ENCODE data around the gene CCL24.
"Not testable (repeated sequence)": the region's sequence is repeated elsewhere in the genome, so short reads cannot be mapped to it uniquely, and the experiment has no call there.

Gene CCL24

DNA sequence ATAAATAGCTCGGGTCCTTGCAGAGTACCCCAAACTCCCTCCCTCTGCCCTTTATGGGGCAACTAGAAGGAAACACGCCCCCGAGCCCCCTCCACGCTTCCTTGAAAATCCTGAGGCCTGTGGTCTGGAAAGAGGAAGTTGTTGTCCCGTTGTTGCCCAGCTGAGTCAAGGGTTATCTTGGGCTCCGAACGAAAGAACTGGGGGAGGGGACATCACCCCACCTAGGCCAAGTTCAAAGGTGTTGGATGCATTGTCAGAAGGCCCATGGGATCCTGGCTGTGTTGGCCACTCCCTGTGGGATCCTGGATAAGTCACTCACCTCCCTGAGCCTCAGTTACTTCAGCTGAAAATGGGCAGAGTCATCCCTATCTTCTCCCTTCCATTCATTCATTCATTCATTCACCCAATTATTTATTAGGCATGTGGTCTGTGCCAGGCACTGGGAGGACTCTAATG lies at the start of gene CCL24:
Gene CCL24, minus strand, starts transcription at position 26 of the 456 bp plus-strand sequence. CDS start 91 bp downstream, outside the sequence.
- DNase-seq, result no peak

GRCh38 chr7:75861636-75862035 lies 48.0 kb upstream of the CCL24 start:
- no peak for DNase-seq

DNA sequence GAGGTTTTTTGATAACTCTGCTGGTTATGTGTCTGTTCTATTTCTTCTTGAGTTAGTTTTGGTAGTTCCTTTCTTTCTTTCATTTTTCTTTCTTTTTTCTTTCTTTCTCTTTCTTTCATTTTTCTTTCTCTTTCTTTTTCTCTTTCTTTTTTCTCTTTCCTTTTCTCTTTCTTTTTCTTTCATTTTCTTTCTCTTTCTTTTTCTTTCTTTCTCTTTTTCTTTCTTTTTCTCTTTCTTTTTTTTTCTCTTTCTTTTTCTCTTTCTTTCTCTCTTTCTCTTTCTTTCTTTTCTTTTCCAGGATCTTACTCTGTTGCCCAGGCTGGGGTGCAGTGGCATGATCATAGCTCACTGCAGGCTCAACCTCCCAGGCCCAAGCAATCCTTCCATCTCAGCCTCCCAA lies 44.8 kb upstream of the CCL24 start:
- DNase-seq, result no peak

- DNase-seq, result no peak
These were observed 42.9 kb upstream of the CCL24 start for GRCh38 chr7:75856536-75856935.

DNA sequence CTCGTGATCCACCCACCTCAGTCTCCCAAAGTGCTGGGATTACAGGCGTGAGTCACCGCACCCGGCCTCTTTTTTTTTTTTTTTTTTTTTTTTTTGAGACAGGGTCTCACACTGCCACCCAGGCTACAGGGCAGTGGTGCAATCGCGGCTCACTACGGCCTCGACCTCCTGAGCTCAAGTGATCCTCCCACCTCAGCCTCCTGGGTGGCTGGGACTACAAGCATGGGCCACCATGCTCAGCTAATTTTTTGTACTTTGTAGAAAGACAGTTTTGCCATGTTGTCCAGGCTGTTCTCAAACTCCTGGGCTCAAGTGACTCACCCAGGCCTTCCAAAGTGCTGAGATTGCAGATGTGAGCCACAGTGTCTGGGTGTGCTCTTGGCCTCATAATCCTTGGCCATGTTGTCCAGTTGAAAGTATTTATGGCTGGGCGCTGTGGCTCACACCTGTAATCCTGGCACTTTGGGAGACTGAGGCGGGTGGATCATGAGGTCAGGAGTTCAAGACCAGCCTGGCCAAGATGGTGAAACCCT lies 41.3 kb upstream of the CCL24 start:
- DNase-seq, result not testable (repeated sequence)

DNA sequence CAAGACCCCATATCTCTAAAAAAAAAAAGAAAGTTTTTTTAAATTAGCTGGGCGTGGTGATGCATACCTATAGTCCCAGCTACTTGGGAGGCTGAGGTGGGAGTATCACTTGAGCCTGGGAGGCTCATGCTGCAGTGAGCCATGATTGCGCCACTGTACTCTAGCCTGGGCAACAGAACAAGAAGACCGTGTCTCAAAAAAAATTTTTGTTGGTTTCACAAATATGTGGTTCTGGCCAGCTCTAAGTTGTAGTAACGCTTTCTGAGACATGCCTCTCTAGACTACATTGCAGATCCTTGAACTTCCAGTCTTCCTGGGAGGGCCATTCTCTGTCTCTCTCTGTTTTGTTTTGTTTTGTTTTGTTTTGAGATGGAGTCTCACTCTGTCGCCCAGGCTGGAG lies 40.6 kb upstream of the CCL24 start:
- DNase-seq, result no peak

- DNase-seq, result no peak
These were observed 36.6 kb upstream of the CCL24 start for GRCh38 chr7:75850235-75850634.

DNA sequence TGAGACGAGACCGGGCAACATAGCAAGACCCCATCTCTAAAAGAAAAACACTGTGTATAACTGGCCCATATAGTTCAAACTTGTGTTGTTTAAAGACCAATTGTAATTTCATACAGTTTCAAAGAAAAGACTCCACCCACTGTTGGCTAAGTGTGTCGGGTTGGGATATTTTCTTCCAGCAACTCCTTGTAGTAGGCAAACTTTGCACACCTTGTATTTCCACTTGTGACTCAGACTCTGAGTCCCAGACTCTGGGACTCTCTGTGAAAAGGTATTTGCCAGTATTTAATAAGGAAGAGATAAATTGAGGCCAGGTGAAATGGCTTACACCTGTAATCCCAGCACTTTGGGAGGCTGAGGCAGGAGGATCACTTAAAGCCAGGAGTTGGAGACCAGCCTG lies 36.0 kb upstream of the CCL24 start:
- DNase-seq, result no peak

DNA sequence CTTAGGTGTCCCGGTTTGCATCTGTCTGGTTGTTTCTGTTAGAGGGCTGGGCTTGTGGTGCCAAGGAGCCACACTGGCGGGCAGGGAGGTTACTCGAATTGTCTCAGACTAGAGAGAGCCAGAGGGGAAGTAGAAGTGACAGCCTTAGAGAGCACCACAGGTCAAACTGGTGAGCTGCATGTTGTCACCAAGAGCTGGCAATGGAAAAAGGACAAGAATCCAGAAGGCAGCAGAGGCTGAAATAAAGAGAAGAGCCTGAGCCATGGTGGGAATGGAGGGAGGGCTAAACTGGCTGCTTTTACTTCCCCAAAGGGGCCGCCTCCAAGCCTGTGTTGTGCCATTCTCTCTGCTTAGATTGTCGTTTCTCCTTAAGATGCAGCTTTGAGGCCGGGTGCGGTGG lies 34.1 kb upstream of the CCL24 start:
- no peak for DNase-seq

DNA sequence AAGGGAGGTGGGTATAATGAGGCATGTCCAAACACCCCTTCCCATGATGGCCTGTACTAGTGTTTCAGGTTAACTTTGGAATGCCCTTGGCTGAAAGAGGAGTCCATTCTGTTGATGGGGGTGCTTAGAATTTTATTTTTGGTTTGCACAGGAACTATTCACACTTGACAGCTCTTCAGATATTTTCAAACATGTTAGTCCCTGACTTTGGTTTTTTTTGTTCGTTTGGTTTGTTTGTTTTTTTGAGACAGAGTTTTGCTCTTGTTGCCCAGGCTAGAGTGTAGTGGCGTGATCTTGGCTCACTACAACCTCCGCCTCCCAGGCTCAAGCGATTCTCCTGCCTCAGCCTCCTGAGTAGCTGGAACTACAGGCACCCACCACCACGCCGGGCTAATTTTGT lies 31.5 kb upstream of the CCL24 start:
- not testable (repeated sequence) for DNase-seq

DNA sequence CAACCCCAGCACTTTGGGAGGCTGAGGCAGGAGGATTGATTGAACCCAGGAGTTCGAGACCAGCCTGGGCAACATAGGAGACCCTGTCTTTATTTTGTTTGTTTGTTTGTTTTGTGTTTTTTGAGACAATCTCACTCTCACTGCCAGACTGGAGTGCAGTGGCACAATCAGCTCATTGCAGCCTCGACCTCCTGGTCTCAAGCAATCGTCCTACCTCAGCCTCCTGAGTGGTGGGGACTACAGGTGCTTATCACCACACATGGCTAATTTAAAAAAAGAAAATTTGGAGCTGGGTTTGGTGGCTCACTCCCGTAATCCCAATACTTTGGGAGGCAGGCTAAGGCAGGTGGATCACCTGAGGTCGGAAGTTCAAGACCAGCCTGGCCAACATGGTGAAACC lies 30.6 kb upstream of the CCL24 start:
- DNase-seq, result no peak

DNA sequence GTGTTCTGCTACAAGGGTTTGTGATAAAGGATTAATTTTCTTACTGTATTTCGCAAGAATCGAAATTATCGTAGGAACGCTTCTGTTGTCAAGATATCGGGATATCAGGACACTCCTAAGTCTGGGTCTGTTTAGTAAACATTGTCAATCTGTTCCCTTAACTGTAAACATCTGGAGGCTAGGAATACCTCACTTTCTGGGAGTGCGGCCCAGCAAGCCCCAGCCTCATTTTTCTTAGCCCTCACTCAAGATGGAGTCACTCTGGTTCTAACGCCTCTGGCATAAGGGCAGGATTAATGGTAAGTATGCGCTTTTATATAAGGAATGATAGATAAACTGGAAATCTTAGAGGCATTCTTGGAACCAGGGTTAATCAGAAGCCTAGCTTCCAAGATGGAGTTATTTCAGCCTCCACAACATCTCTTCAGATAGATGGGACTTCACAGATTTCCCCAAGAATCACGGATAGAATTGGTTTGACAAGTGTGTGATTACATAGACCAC lies 30.1 kb upstream of the CCL24 start:
- no peak for DNase-seq

DNA sequence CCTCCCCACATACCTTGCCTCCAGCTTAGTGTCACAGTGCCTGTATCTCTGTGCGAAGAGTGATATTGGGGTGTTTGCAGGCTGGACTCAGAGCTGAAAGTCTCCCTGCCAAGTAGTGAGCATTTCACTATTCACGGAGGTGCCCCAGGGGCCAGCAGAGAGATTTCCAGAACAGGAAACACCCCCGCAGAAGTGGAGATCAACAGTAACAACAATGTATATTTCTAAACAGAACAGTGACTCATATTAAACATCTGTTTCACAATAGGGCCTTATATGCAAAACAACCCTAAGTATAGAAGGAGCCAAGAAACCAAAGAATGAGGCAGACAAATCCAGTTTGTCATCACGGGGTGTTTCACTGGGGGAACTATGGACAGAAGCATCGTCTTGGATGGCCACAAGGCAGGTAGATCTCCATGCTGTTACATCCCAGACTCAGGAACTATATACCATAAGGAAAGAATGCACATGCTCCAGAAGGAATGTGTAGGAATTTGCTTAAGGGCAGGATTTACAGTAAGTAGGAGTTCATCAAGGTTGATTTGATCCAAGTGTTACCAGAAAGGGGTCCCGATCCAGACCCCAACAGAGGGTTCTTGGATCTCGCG lies 29.3 kb upstream of the CCL24 start:
- no peak for DNase-seq

- no peak for DNase-seq
These were observed 26.4 kb upstream of the CCL24 start for GRCh38 chr7:75840029-75840428.

DNA sequence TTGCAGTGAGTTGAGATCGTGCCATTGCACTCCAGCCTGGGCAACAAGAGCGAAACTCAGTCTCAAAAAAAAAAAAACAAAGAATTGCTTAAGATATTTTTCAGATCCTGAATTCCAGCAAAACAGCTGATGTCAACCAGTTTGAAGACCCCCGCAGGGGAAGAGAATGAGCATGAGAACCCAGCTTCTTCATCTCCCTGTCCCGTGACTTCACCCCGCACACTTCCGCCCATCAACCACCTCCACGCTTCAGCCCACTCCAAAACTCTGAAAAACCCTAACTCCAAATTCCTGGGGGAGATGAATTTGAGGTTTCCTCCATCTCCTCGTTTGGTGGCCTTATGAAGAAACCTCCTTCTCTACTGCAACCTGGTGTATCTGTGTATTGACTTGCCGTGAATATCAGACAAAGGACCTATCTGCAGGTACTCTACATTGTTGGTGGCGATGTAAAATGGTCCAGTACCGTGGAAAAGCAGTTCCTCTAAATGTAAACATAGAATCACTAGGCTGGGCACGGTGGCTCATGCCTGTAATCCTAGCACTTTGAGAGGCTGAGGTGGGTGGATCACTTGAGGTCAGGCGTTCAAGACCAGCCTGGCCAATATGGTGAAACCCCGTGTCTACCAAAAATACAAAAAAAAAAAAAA lies 24.8 kb upstream of the CCL24 start:
- DNase-seq, result not testable (repeated sequence)

- no peak for DNase-seq
These were observed 23.2 kb upstream of the CCL24 start for GRCh38 chr7:75836798-75837197.

DNA sequence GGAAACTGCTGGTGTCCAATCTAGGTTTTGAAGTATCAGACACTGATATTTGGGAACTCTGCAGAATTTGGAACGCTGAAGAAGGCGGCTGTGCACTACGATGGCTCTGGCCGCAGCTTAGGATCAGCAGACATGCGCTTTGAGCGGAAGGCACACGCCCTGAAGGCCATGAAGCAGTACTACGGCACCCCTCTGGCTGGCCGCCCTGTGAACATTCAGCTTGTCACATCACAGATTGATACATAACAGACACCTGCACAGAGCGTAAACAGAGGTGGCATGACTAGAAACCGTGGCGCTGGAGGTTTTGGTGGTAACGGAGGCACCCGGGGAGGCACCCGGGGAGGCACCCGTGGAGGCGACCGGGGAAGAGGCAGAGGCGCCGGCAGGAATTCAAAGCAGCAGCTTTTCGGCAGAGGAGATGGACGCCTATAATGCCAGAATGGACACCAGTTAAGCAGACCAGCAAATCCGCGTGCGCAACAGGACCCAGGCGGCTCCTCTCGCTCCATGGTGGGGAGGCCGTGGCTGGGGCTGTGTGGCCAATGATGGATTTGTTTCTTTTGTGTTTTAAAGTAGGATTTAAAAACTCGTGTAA lies 22.2 kb upstream of the CCL24 start:
- DNase-seq, result no peak

DNA sequence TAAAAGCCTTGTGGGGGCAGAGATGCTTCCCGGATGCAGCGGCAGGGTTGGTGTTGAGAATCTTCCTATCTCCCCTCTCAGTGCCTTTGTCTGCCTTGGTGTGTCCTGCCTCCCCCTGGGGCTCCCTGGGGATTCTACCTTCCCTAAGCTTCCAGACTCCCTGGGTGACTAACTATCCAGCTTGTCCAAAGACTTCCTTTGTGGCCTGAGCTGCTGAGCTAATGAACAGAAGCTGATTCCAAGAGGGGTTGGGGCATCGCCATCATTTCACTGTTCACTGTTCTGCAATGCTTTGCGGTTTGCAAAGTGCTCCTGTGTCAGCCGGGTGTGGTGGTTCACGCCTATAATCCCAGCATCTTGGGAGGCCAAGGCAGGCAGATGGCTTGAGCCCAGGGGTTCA lies 20.1 kb upstream of the CCL24 start:
- not testable (repeated sequence) for DNase-seq

DNA sequence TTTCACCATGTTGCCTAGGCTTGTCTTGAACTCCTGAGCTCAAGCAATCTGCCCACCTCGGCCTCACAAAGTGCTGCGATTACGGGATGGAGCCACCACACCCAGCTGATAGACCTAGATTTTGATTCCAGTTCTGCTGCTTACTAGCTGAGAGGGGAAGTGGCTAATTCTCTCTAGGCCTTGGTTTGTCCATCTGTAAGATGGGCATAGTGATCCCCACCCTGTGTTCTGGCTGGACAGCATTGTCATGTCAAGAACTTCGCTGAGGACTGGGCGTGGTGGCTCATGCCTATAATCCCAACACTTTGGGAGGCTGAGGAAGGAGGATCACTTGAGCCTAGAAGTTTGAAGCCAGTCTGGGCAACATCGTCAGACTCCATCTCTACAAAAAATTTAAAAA lies 17.4 kb upstream of the CCL24 start:
- no peak for DNase-seq

DNA sequence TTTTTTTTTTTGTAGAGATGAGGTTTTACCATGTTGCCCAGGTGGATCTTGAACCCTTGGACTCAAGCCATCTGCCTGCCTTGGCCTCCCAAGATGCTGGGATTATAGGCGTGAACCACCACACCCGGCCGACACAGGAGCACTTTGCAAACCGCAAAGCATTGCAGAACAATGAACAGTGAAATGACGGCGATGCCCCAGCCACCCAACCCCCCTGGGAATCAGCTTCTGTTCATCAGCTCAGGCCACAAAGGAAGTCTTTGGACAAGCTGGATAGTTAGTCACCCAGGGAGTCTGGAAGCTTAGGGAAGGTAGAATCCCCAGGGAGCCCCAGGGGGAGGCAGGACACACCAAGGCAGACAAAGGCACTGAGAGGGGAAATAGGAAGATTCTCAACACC lies 16.1 kb upstream of the CCL24 start:
- DNase-seq, result not testable (repeated sequence)

- no peak for DNase-seq
These were observed 9.7 kb upstream of the CCL24 start for GRCh38 chr7:75823198-75823910.

- DNase-seq, result no peak
These were observed 7.1 kb upstream of the CCL24 start for GRCh38 chr7:75820688-75821087.

- no peak for DNase-seq
These were observed 6.1 kb upstream of the CCL24 start for GRCh38 chr7:75819711-75820110.

Data from NCI-H1436 (cell line).